Endothelial cell of umbilical vein (primary cell): ENCODE results near the gene GPR137.

Experiments used
- EZH2 ChIP-seq: IDR thresholded peaks from 2 replicates; pipeline ENCODE4 v1.6.1; 2012; ENCODE audit warnings: borderline replicate concordance, low read depth, mild to moderate bottlenecking, moderate library complexity, low read length, inconsistent platforms; ENCODE audit not compliant: severe bottlenecking
- FOS ChIP-seq: IDR thresholded peaks from 2 replicates; pipeline ENCODE4 v1.6.1; 2011; ENCODE audit warnings: mild to moderate bottlenecking, low read length, moderate library complexity, borderline replicate concordance; ENCODE audit not compliant: insufficient read depth
- MYC ChIP-seq: IDR thresholded peaks from one replicate; pipeline ENCODE4 v1.6.1; 2011; ENCODE audit warnings: mild to moderate bottlenecking, low read depth, low read length
- POLR2A ChIP-seq: IDR thresholded peaks from 2 replicates; pipeline ENCODE4 v1.6.1; 2012; ENCODE audit warnings: low read depth, mild to moderate bottlenecking, control low read depth, low read length
- POLR2AphosphoS5 ChIP-seq: IDR thresholded peaks from 2 replicates; pipeline ENCODE4 v1.6.1; 2012; ENCODE audit warnings: low read depth, mild to moderate bottlenecking, control low read depth, low read length, moderate library complexity; ENCODE audit not compliant: insufficient read depth
- TF ChIP-seq, protein P1 (sequence below), 2 donors: IDR thresholded peaks; 1 replicate in 1 of 2; 2 replicates in 1 of 2; pipeline ENCODE4 v1.5.1; 2011; ENCODE audit warnings: low read length in 2 of 2, mild to moderate bottlenecking in 2 of 2, moderate library complexity in 2 of 2, control low read depth in 1 of 2, inconsistent platforms in 1 of 2, low read depth in 1 of 2; ENCODE audit not compliant: insufficient read depth in 1 of 2; ENCODE audit errors: extremely low read depth in 1 of 2
- TF ChIP-seq, protein P2 (sequence below): IDR thresholded peaks from 2 replicates; pipeline ENCODE4 v1.6.1; 2011; ENCODE audit not compliant: insufficient read depth, insufficient read length

GRCh38 chr11:64327993-64328392 lies 42.3 kb downstream of the GPR137 start:
- TF ChIP-seq, protein P1, sequence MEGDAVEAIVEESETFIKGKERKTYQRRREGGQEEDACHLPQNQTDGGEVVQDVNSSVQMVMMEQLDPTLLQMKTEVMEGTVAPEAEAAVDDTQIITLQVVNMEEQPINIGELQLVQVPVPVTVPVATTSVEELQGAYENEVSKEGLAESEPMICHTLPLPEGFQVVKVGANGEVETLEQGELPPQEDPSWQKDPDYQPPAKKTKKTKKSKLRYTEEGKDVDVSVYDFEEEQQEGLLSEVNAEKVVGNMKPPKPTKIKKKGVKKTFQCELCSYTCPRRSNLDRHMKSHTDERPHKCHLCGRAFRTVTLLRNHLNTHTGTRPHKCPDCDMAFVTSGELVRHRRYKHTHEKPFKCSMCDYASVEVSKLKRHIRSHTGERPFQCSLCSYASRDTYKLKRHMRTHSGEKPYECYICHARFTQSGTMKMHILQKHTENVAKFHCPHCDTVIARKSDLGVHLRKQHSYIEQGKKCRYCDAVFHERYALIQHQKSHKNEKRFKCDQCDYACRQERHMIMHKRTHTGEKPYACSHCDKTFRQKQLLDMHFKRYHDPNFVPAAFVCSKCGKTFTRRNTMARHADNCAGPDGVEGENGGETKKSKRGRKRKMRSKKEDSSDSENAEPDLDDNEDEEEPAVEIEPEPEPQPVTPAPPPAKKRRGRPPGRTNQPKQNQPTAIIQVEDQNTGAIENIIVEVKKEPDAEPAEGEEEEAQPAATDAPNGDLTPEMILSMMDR (IDR thresholded peaks at IDR 0.05; ENCODE audit: extremely low read depth in 1 of 2, insufficient read depth in 1 of 2, low read depth in 1 of 2, low read length in 2 of 2), result no peak
- TF ChIP-seq, protein P2, sequence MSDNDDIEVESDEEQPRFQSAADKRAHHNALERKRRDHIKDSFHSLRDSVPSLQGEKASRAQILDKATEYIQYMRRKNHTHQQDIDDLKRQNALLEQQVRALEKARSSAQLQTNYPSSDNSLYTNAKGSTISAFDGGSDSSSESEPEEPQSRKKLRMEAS, result no peak
- TF ChIP-seq MYC, result no peak
- no peak for TF ChIP-seq POLR2AphosphoS5
- TF ChIP-seq POLR2A, result no peak
- no peak for TF ChIP-seq EZH2
- TF ChIP-seq FOS, result no peak
